Fibroblast of skin of right biceps (primary cell): ENCODE results near the gene CACNA1G.

Experiments
- DNase-seq: peaks from one replicate; pipeline ENCODE4 v3.0.0-alpha.2; 2013

CACNA1G gene

GRCh38 chr17:50590946-50591737 is 30.6 kb downstream of the CACNA1G start:
- no peak for DNase-seq

- DNase-seq: no peak
Measured at GRCh38 chr17:50593321-50593720, 32.8 kb downstream of the CACNA1G start.

- no peak for DNase-seq
Measured at GRCh38 chr17:50594128-50594823, 33.8 kb downstream of the CACNA1G start.

GRCh38 chr17:50594892-50595291 is 34.4 kb downstream of the CACNA1G start:
- DNase-seq: no peak

- no peak for DNase-seq
Measured at GRCh38 chr17:50596191-50597037, 35.9 kb downstream of the CACNA1G start.

- DNase-seq: no peak
Measured at GRCh38 chr17:50598487-50598886, 38.0 kb downstream of the CACNA1G start.

- DNase-seq: no peak
Measured at GRCh38 chr17:50599606-50600005, 39.1 kb downstream of the CACNA1G start.

- no peak for DNase-seq
Measured at GRCh38 chr17:50601823-50602375, 41.4 kb downstream of the CACNA1G start.

- no peak for DNase-seq
Measured at GRCh38 chr17:50602836-50603235, 42.3 kb downstream of the CACNA1G start.

- no peak for DNase-seq
Measured at GRCh38 chr17:50603340-50603739, 42.8 kb downstream of the CACNA1G start.

- peak; percentile 84 for DNase-seq
Measured at GRCh38 chr17:50604513-50604912, 44.0 kb downstream of the CACNA1G start.

- DNase-seq: peak; percentile 49
Measured at GRCh38 chr17:50605429-50605828, 44.9 kb downstream of the CACNA1G start.

- DNase-seq: no peak
Measured at GRCh38 chr17:50607522-50608175, 47.1 kb downstream of the CACNA1G start.

GRCh38 chr17:50608700-50609379 is 48.3 kb downstream of the CACNA1G start:
- no peak for DNase-seq

- DNase-seq: no peak
Measured at GRCh38 chr17:50609380-50610074, 49.0 kb downstream of the CACNA1G start.

GRCh38 chr17:50611634-50612033 is 51.1 kb downstream of the CACNA1G start:
- DNase-seq: no peak

- no peak for DNase-seq
Measured at GRCh38 chr17:50612281-50612680, 51.8 kb downstream of the CACNA1G start.

GRCh38 chr17:50613007-50613992 is 52.8 kb downstream of the CACNA1G start:
- DNase-seq: no peak

- no peak for DNase-seq
Measured at GRCh38 chr17:50614471-50615051, 54.0 kb downstream of the CACNA1G start.

- DNase-seq: no peak
Measured at GRCh38 chr17:50615828-50616227, 55.3 kb downstream of the CACNA1G start.
